Stimulated activated CD4-positive, alpha-beta T cell treated with anti-CD3 and anti-CD28 coated beads, Interleukin-1b, Interleukin-23, amount 100 ng/mL, for 24 hours (primary cell): ENCODE results near the gene KDM1A.
"Not testable (repeated sequence)": the region's sequence is repeated elsewhere in the genome, so short reads cannot be mapped to it uniquely, and the experiment has no call there.

Experiments
- DNase-seq, 4 experiments: peaks; one replicate each; pipeline ENCODE4 v3.0.0-alpha.2; 2020; ENCODE audit warnings: low read depth in 4 of 4, low spot score in 1 of 4

Gene KDM1A

DNA sequence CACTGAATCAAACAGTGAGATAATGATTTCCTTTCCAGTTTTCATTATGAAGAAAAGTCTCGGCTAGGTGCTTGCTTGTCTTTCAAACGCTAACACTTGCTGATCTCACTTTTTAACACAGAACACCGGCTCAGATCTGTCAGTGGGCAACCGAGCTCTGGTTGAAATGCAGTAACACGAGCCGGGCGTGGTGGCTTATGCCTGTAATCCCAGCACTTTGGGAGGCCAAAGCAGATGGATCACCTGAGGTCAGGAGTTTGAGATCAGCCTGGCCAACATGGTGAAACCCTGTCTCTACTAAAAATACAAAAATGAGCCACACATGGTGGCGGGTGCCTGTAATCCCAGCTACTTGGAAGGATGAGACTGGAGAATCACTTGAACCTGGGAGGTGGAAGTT is 9.2 kb upstream of the KDM1A start:
- not testable (repeated sequence) for DNase-seq

DNA sequence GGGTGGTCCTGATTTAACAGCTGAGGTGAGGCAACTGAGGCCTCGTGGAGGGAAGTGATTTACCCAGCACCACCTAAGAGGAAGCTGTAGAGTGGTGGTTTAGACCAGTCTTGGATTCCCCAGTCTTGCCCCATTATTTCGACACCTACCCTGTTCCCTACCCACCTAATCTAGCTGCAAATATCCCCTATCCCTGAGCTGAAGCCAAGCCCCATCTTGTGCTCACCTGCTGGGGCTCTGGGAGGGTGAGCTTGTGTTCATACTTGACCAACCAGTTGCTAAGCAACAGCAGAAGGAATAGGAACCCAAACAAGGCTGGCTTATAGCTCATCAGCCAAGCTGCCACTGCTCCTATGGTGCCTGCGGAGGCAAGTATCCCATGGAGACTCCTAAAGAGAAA is 5.6 kb upstream of the KDM1A start:
- DNase-seq, result no peak

DNA sequence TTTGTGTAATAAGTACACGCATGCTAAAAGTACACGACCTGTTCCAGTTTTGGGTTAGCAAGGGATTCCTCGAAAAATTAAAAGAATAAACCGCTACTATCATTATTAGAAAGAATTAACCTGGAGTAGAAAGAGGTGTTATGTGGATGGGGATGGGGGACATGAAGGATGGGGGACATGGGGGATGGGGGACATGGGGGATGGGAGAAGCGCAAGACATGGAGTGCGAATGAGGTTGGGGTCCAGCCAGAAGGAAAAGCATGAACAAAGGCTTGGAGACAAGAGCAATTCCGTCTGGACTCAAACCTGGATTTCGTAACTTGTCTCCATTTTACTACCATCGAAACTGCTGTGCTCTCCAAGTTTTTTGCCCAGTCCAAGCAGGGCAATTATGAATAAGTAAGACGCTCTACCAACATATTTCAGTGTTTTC is 591 bp upstream of the KDM1A start:
- DNase-seq, result no peak

DNA sequence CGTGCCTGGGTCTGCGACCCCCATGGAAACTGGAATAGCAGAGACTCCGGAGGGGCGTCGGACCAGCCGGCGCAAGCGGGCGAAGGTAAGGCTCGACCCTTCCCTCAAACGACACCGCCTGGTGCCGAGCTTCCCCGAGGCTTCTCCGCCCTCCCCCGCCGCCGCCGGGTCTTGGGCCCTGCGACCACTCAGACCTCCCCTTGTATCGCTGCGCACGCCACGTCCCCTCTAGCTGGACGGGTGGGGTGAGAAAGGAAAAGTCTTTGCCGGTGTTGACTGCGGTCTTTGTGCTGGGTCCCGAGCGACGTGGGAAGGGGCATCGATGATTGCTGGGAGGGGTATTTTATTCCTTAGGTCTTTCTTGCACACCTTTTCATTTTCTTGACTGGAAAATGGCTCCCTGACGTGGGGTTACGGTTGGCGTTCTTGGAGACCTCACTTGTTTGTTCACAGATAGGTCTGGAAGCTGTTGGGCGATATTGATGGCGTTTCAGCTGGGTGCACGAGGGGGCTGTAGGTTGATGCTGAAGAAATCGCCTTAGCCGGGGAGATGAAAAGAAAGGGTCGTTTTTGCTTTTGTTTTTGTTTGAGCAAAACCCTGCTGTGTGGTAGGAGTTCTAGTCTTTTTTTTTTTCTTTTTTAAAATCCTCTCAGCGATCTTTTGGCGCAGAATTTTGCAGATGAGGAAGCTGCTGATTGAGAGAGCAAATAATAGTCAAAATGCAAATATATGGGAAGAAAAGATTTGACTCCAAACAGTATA is 776 bp downstream of the KDM1A start:
- DNase-seq, result peak in 2 of 4 experiments; percentile 4 to 9

DNA sequence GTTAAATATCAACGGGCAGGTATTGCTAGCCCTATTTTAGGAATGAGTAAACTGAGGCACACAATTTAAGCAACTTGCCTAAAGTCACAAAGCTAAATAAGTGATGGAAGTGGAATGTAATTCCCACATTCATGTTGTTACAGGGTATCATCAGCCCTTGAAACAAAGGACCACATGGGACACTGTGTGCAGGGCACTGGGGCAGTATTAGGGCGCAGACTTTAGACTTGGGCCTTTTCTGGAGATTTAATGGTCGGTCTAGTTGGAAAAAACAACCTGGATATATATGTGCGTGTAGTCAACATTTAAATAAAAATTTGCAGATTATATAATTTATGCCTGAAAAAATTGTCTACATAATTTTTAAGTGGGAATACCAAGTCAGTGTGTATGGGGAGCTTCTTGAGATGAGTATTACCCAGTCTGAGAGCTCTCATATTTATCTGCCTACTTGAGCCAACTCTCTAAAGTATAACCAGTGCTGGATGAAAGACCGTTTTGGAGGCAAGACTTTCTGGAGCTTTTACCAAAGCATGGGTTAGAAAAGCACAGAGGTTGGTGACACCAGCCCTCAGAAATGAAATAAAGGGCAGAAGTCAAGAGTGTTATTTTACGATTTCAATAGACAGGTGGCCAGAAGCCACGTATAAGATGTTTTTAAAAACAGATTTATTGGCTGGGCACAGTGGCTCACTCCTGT is 1.6 kb downstream of the KDM1A start:
- no peak for DNase-seq

DNA sequence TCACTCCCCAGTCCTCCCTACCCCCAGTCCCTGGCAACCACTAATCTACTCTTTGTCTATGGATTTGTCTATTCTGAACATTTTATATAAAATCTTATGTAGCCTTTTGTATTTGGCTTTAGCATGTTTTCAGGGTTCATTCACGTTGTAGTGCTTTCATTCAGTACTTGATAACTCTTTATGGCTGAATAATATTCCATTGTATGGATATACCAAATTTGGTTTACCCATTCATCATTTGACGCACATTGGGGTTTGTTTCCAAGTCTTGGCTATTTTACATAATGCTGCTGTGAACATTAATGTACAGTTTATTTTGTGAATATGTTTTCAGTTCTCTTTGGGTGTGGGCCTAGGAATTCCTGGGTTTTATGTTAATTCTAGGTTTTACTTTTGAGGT is 2.6 kb downstream of the KDM1A start:
- DNase-seq, result no peak

DNA sequence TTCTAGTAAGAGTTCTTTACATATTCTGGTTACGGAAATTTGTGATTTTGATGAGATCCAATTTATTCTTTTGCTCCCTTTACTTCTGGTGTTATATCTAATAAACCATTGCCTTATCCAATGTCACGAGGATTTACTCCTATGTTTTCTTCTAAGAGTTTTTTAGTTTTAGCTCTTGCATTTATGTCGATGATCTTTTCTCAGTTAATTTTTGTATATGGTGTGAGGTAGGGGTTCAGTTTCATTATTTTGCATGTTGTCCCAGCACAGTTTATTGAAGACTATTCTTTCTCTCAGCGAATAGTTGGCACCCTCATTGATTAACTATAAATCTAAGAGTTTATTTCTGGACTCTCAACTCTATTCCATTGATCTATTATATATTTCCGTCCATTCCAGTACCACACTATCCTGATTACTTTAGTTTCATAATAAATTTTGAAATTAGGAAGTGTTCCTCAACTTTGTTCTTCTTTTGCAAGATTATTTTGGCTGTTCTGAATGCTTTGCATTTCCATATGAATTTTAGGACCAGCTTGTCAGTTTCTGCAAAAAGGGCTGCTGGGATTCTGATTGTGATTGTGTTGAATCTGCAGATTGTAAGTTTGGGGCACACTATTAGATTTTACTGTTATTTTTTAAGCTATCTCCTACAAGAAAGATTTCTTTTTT is 4.0 kb downstream of the KDM1A start:
- DNase-seq, result no peak

DNA sequence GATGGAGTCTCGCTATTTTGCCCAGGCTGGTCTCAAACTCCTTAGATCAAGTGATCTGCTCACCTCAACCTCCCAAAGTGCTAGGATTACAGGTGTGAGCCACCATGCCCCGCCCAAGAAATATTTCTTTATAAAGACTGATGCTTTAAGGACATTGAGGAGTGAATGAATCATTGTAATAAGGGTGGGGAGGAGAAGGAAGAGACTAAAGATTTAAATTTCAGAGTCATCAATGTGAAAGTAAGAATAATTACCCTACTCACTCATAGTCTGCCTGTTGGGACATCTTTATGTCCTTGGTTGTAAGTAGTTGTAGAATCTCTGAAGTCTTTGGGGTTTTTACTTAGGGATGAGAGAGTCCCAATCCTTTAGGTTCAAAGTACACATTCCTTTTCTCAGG is 7.3 kb downstream of the KDM1A start:
- no peak for DNase-seq

DNA sequence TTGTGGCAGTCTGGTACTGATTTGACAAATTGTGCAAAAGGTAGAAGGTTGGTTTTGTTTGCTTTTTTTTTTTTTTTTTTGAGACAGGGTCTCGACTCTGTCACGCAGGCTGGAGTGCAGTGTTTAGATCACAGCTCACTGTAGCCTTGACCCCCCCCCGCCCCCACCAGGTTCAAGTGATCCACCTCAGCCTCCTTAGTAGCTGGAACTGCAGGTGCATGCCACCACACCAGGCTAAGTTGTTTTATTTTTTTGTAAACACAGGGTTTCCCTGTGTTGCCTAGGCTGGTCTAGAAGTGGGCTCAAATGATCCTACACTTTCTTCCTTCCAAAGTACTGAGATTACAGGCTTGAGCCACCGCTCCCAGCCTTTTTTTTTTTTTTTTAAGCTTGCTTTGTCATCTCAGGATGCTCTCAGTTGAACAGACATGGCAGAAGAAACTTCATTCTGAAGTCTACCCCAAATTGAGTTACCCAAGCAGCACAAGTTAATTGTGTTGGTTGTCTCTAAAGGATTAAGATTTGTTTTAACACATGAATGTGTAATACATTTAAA is 8.2 kb downstream of the KDM1A start:
- no peak for DNase-seq

DNA sequence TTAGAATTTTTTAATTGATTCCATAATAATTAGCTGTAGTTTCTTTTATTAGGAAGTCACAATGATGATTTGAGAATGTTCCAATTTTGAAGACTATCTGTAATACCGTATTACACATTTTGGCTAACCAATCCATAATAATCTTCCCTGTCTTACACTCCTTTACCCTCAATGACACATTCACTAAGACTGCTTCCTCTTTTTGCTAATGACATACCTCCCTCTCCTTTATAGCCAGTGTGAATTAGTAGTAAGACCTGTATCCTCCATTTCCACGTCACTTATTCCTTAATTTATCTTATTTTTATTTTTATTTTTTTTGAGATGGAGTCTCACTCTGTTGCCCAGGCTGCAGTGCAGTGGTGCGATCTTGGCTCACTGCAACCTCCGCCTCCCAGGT is 10.1 kb downstream of the KDM1A start:
- no peak for DNase-seq

DNA sequence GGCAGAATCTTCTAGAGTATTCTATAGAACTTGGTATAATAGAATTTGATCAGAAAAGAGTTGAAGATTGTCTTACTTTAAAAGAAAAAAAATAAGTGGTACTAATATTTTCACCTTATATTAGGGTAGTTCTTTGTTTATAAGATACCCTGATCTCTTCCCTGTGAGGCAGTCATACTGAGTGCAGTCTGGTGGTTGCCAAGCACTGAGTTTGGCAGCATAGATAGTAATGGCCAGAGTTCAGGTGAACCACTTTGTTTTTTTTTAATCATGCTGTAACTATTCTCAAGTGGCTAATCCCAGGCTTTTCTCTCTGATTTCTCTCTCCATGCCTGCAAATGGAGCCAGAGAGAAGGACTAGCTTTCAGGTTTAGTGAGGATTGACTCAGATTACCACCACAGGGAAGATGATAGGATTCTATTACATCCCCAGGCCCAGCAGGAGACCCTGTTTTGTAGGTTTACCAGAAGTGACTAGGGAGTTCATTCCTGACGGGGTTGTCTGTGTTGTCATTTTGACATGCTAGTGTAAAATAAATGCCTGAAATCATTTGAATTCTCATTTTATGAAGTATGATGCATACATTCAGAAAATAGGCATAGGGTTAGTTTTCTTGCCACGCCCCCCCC is 16.7 kb downstream of the KDM1A start:
- DNase-seq, result no peak

DNA sequence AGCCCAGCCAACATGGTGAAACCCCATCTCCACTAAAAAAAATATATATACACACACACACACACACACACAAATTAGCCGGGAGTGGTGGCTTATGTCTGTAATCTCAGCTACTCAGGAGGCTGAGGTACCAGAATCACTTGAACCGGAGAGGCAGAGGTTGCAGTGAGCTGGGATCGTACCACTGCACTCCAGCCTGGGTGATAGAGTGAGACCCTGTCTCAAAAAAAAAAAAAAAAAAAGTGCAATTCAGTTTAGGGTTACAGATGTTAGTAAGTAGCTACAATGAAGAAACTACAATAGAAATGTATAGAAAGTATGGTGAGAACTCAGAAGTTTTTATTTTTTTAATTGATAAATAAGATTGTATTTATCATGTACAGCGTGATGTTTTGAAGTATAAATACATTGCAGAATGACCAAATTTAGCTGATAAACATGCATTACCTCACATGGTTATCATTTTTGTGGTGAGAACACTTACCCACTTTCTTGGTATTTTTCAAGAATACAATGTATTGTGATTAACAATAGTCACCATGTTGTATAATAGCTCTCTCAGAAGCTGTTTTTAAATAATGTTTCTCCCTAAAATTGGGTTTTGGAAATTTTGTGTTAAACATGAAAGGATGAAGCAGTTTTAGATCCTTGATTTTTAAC is 17.9 kb downstream of the KDM1A start:
- DNase-seq, result no peak

DNA sequence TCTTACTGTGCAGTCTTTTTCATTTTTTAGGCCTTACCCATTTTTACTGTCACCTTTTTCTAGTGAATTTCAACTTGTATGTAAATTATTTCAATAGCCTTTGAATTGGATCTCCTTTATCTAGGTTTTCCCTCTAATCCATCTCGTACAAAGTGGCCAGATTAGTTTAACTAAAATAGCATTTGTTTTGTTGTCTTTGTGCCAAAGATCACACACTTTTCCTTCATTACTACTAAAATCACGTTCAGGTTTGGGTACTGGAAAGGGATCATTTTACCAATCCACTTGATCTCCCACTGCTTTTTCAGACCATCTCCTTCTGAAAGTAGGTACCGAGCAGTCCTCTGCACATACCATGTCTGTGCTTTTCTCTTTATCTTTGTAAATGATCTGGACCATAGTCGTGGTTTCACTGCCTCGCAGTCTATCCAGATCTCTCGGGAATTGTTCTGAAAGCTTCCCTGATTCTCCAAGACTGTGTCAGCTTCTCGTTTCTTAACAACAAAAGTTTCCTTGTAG is 20.1 kb downstream of the KDM1A start:
- DNase-seq, result no peak

DNA sequence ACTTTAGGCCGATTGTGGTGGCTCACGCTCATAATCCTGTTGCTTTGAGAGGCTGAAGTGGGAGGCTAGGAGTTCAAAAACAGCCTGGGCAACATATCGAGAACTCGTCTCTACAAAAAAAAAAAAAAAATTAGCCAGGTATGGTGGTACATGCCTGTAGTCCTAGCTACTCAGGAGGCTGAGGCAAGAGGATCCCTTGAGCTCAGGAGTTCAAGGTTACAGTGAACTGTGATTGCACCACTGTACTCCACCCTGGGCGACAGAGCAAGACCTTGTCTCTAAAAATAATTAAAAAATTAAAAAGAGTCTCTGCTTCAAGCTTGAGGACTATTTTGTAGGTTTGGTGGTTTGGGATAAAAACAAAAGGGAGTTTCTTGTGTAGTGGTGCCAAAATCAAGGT is 21.2 kb downstream of the KDM1A start:
- DNase-seq, result no peak

DNA sequence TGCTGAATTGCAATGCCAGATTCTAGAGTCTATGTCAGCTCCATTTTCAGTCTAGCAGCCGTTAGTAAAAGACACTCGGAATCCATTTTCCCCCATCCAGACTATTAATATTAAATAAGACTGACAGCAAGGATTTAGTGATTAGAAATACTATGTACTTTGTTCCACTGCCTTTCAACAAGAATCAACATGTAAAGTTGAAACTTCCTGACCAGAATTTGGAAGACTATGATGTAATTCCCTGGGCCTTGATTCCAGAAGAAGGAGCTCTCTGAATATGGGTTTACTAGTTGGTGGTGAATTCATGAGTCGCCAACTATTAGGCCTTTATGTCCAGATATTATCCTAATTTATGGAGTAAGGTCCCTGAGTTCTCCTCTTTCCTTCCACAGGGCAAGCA is 24.8 kb downstream of the KDM1A start:
- no peak for DNase-seq

DNA sequence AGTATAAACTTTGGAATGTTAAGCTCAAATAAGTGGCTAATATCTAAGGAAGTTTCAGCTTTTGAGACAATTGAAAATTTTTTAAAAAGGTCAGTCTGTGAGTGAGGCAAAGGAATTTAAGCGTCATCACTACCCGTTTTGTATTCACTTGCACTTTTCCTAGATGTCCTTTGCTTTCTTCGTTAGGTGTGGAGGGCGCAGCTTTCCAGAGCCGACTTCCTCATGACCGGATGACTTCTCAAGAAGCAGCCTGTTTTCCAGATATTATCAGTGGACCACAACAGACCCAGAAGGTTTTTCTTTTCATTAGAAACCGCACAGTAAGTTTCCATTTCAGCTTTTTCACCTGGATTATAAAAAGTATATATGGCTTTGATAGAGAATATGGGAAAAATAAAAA is 30.9 kb downstream of the KDM1A start:
- DNase-seq, result no peak

DNA sequence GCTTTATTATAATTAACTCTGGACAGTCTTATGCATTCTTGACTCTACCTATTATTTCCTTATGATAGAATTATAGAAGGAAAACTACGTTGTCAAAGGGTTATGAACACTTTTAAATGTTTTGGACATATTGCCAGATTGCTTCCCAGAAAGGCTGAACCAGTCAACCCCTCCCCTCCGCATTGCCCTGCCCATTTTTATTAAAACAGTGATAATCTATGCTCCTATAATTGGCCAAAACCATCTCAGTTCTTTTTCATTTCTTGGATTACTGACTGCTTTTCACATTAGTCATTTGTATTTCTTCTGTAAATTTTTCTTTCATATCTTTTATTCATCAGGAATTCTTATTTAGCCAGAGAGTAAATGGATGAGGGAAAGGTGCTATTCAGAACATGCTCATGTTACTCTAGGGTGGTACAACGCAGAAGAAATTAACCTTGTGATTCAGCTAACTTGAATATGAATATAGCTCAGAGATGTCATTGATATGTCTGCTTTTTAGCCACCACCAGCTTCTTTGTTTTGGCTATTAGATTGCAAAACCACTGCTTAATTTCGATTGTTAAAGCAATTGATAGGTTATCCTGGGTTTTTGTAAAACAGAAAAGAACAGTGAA is 32.1 kb downstream of the KDM1A start:
- no peak for DNase-seq

DNA sequence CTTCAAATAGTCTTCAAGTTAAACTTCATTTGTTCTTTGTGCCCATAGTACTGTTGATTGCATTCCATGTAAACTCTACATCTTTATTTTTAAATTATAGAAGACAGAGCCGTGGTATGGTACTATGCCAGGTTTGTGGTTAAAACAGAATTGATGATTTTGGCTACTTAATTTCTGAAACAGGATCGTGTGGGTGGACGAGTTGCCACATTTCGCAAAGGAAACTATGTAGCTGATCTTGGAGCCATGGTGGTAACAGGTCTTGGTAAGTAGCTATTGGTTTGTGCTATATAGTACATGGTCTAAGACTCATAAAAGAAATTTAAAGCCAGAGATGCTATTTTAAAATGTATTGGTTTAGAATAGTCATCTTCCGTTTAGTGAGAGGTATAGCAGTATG is 38.0 kb downstream of the KDM1A start:
- no peak for DNase-seq

DNA sequence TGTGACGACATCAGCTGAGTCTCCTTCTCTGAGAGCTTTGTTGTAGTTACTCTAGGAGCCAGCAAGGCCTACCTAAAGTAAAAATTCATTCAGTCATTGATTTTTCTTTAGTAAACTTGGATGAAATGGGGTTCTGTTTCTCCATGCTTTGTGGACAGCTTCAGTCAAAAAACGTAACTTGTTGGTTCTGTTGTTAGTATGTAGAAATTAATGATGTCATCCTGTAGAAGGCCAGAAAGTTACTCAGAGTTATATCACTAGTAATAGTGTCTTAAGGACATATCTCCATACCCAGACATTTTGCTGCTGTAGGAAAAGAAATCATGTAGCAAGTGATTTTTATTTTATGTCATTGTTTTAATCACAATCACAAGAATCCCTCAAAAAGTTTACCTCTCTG is 43.0 kb downstream of the KDM1A start:
- no peak for DNase-seq

DNA sequence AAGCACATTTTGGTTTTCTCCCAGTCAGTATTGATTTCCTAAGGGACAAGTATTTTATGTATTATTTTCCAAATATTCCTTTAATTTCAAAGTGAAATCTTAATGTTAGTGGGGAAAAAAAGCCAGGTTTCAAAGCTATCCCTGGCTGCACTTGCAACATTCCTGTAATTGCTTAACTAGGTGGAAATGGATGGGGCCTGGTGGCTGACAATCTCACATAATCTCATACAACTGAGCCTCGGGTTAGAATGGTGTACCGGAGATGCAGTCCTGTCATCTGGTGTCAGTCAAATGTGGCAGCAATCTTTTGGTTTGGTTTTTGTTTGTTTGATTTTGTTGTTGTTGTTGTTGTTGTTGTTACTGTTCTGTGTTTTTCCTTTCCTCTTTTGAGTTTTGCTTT is 46.1 kb downstream of the KDM1A start:
- no peak for DNase-seq
